ENCODE data around the gene RAD9A.

DNA sequence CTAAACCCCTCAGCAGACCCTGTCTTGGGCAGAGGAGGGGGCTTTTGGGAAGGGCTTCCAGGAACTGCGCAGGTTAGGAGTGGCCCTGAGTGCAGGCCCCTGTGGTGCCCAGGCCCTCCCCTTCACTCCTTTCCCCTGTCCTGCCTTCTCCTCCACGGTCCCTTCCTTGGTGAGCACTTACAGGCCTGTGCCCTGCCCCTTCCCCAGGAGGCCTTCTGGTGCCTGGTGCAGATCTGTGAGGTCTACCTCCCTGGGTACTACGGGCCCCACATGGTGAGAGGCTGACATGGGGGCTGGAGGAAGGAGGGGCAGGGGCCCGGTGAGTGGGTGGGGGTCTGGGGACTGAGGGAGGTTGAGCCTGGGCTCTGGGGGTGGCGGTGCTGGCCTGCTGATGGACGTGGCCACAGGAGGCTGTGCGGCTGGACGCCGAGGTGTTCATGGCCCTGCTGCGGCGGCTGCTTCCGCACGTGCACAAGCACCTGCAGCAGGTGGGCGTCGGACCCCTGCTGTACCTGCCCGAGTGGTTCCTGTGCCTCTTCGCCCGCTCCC is 14.7 kb downstream of the RAD9A start:
- no peak for TF ChIP-seq EZH2 (IDR thresholded peaks at IDR 0.05; ENCODE audit: insufficient read depth, poor library complexity, severe bottlenecking)
- TF ChIP-seq EZH2phosphoT487 (IDR thresholded peaks at IDR 0.05; ENCODE audit: insufficient read depth, low read depth) = no peak

All from GM23248 (cell line).